ENCODE results near the gene REXO4.

GRCh38 chr9:133455936-133456335 lies 38.1 kb upstream of the REXO4 start:
- no peak for TF ChIP-seq CTCF (IDR thresholded peaks at IDR 0.05 in 2 of 3, conservative IDR thresholded peaks at IDR 0.05 in 1 of 3; ENCODE audit: control insufficient read depth in 2 of 3, extremely low read depth in 1 of 3, insufficient read depth in 1 of 3, low read depth in 3 of 3, low read length in 3 of 3)
- TF ChIP-seq RFX5 (IDR thresholded peaks at IDR 0.05; ENCODE audit: low read depth, low read length) = no peak
- no peak for TF ChIP-seq EZH2 (IDR thresholded peaks at IDR 0.05; ENCODE audit: borderline replicate concordance, control insufficient read depth, low read depth, low read length)

Data from GM12878 (cell line).